RWPE1 (cell line): ENCODE data around the gene SAXO1.

Experiments
- CTCF ChIA-PET: fragments of 350-600 bp; sonication (Branson Sonifier 250); formaldehyde crosslinking; extraction: SDS; loops from one replicate; lab custom pipeline; 2021; lab: Yijun Ruan, JAX
- POLR2A ChIA-PET: fragments of 400-600 bp; formaldehyde crosslinking; extraction: SDS; loops from one replicate; lab custom pipeline; 2020; ENCODE audit warnings: antibody characterized with exemption; ENCODE audit not compliant: low non-redundant PET; lab: Yijun Ruan, JAX
- DNase-seq: peaks from one replicate; pipeline ENCODE4 v3.0.0; 2012; ENCODE audit warnings: low spot score
- H3K27ac ChIP-seq: fragments of 450-650 bp; 2 replicates; pipeline ENCODE4 v1.5.1; 2017
- CTCF ChIP-seq: fragments of 450-650 bp; conservative IDR thresholded peaks from 2 replicates; pipeline ENCODE4 v1.5.1; 2017; ENCODE audit warnings: low read depth, mild to moderate bottlenecking

The SAXO1 gene

GRCh38 chr9:18973348-18973747 lies 59.7 kb downstream of the SAXO1 start:
- no peak for TF ChIP-seq CTCF
- POLR2A ChIA-PET, result no interaction called here
- CTCF ChIA-PET, result no interaction called here
- H3K27ac ChIP-seq, result no peak overlapping the region
- DNase-seq, result no peak

DNA sequence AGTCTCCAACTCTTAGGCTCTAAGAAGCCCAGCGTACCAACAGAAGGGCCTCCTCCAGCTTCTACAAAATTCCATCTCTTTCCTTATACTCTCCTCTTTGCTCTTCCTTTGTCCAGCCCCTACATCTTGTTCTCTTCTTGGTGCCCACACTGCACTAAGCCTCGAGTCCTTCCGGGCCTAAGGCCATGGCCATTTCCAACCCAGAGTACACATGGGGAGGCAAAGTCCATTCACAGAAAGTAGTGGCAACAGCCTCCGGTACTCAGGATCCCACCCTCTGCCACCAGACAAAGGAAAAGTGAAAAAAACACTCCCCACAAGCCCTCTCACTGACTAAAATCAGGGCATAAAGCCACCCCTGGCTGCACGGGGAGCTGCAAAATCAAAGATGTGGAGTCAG lies 60.3 kb downstream of the SAXO1 start:
- ChIA-PET CTCF (no interaction called here), POLR2A (no interaction called here)
- H3K27ac ChIP-seq, result no peak overlapping the region
- no peak for DNase-seq
- no peak for TF ChIP-seq CTCF

- ChIA-PET CTCF (no interaction called here), POLR2A (no interaction called here)
- DNase-seq, result no peak
- H3K27ac ChIP-seq, result no peak overlapping the region
- no peak for TF ChIP-seq CTCF
These were observed 61.1 kb downstream of the SAXO1 start for GRCh38 chr9:18971909-18972308.

GRCh38 chr9:18971404-18971803 lies 61.6 kb downstream of the SAXO1 start:
- TF ChIP-seq CTCF, result no peak
- CTCF ChIA-PET, result no interaction called here

GRCh38 chr9:18970393-18970792 lies 62.6 kb downstream of the SAXO1 start:
- DNase-seq, result no peak
- no peak overlapping the region for H3K27ac ChIP-seq
- ChIA-PET POLR2A (no interaction called here), CTCF (interaction anchor here (0.8 kb wide), 1 partner anchor 8 kb away, joined by 3 read pairs; no protein-coding TSS in a partner anchor)
- no peak for TF ChIP-seq CTCF

More at GRCh38 chr9:18971404-18971803, 61.6 kb downstream of the SAXO1 start:
- DNase-seq, result no peak
- POLR2A ChIA-PET, result no interaction called here
- no peak overlapping the region for H3K27ac ChIP-seq

GRCh38 chr9:18969128-18969527 lies 63.9 kb downstream of the SAXO1 start:
- CTCF ChIA-PET, result interaction anchor here (0.6 kb wide), 1 partner anchor 1158 kb away, joined by 3 read pairs; no protein-coding TSS in a partner anchor
- no peak for DNase-seq
- POLR2A ChIA-PET, result no interaction called here

More at GRCh38 chr9:18969128-18969527, 63.9 kb downstream of the SAXO1 start:
- TF ChIP-seq CTCF, result no peak
- H3K27ac ChIP-seq, result no peak overlapping the region
